Measurements from ENCODE around the gene TGFBR2.

DNA sequence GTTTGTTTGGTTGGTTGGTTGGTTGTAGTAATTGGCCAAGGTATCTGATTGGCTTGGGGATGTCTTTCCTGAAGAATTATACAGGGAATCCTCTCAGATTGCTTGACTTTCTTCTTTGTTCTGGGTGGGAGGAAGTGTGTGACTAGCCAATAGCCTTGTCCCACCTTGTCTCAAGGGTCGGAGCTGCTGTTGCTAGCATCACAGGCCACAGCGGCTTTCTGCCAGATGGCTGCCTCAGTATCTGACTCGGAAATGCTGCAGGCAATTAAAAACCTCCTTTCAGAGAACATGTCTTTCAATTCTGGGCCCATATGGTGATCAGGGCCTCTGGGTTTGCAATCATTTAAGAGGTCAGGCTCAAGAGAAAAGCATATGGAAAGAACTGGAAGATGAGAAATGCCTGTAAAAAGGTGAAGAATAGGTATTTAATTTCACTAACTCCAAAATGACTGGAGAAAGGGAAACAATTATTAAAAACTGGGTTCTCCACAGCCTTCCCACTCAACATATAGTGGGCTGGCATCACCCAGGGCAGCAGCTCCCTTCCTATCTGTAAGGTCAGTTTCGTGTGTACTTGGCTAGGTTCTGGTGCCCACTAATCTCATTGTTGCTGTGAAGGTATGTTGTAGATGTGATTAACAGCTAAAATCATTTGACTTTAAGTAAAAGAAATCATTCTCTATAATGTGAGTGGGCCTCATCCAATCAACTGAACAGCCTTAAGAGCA is 32.4 kb downstream of the TGFBR2 start:
- TF ChIP-seq CTCF (IDR thresholded peaks at IDR 0.05; ENCODE audit: low read depth, low read length, missing input control) (no peak), TAF1 (conservative IDR thresholded peaks at IDR 0.05) (no peak), YY1 (IDR thresholded peaks at IDR 0.05) (no peak), SP1 (IDR thresholded peaks at IDR 0.05) (no peak), RXRA (IDR thresholded peaks at IDR 0.05) (no peak), ZBTB33 (IDR thresholded peaks at IDR 0.05) (no peak)
- TF ChIP-seq, protein P1, sequence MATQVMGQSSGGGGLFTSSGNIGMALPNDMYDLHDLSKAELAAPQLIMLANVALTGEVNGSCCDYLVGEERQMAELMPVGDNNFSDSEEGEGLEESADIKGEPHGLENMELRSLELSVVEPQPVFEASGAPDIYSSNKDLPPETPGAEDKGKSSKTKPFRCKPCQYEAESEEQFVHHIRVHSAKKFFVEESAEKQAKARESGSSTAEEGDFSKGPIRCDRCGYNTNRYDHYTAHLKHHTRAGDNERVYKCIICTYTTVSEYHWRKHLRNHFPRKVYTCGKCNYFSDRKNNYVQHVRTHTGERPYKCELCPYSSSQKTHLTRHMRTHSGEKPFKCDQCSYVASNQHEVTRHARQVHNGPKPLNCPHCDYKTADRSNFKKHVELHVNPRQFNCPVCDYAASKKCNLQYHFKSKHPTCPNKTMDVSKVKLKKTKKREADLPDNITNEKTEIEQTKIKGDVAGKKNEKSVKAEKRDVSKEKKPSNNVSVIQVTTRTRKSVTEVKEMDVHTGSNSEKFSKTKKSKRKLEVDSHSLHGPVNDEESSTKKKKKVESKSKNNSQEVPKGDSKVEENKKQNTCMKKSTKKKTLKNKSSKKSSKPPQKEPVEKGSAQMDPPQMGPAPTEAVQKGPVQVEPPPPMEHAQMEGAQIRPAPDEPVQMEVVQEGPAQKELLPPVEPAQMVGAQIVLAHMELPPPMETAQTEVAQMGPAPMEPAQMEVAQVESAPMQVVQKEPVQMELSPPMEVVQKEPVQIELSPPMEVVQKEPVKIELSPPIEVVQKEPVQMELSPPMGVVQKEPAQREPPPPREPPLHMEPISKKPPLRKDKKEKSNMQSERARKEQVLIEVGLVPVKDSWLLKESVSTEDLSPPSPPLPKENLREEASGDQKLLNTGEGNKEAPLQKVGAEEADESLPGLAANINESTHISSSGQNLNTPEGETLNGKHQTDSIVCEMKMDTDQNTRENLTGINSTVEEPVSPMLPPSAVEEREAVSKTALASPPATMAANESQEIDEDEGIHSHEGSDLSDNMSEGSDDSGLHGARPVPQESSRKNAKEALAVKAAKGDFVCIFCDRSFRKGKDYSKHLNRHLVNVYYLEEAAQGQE (IDR thresholded peaks at IDR 0.05): no peak
- TF ChIP-seq, protein P2, sequence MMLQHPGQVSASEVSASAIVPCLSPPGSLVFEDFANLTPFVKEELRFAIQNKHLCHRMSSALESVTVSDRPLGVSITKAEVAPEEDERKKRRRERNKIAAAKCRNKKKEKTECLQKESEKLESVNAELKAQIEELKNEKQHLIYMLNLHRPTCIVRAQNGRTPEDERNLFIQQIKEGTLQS (IDR thresholded peaks at IDR 0.05): no peak
